Ishikawa (cell line): Measurements from ENCODE around the gene SPRY2.

Source experiments
- CEBPB ChIP-seq: IDR thresholded peaks from 2 replicates; pipeline ENCODE4 v1.6.1; 2012
- CREB1 ChIP-seq: IDR thresholded peaks from 2 replicates; pipeline ENCODE4 v1.6.1; 2012; ENCODE audit warnings: low read depth
- EGR1 ChIP-seq: IDR thresholded peaks from 2 replicates; pipeline ENCODE4 v1.6.1; 2012
- EP300 ChIP-seq: IDR thresholded peaks from 2 replicates; pipeline ENCODE4 v1.6.1; 2012; ENCODE audit warnings: borderline replicate concordance
- FOXM1 ChIP-seq: IDR thresholded peaks from 2 replicates; pipeline ENCODE4 v1.6.1; 2012; ENCODE audit warnings: low read depth, borderline replicate concordance
- NFIC ChIP-seq: IDR thresholded peaks from 2 replicates; pipeline ENCODE4 v1.6.1; 2012
- RAD21 ChIP-seq: IDR thresholded peaks from 2 replicates; pipeline ENCODE4 v1.6.1; 2012; ENCODE audit warnings: low read depth
- TAF1 ChIP-seq: IDR thresholded peaks from 2 replicates; pipeline ENCODE4 v1.6.1; 2012; ENCODE audit warnings: low read depth, mild to moderate bottlenecking
- TCF12 ChIP-seq: IDR thresholded peaks from 2 replicates; pipeline ENCODE4 v1.6.1; 2012; ENCODE audit warnings: low read depth
- TEAD4 ChIP-seq: IDR thresholded peaks from 2 replicates; pipeline ENCODE4 v1.6.1; 2012
- YY1 ChIP-seq: IDR thresholded peaks from 2 replicates; pipeline ENCODE4 v1.6.1; 2012; ENCODE audit warnings: low read depth
- ZBTB7A ChIP-seq: IDR thresholded peaks from 2 replicates; pipeline ENCODE4 v1.6.1; 2012; ENCODE audit warnings: low read depth
- TF ChIP-seq, protein P1 (sequence below): IDR thresholded peaks from 2 replicates; pipeline ENCODE4 v1.6.1; 2012
- TF ChIP-seq, protein P2 (sequence below): IDR thresholded peaks from 2 replicates; pipeline ENCODE4 v1.6.1; 2012; ENCODE audit warnings: low read depth, mild to moderate bottlenecking
- TF ChIP-seq, protein P3 (sequence below): IDR thresholded peaks from 2 replicates; pipeline ENCODE4 v1.6.1; 2012

SPRY2 gene

DNA sequence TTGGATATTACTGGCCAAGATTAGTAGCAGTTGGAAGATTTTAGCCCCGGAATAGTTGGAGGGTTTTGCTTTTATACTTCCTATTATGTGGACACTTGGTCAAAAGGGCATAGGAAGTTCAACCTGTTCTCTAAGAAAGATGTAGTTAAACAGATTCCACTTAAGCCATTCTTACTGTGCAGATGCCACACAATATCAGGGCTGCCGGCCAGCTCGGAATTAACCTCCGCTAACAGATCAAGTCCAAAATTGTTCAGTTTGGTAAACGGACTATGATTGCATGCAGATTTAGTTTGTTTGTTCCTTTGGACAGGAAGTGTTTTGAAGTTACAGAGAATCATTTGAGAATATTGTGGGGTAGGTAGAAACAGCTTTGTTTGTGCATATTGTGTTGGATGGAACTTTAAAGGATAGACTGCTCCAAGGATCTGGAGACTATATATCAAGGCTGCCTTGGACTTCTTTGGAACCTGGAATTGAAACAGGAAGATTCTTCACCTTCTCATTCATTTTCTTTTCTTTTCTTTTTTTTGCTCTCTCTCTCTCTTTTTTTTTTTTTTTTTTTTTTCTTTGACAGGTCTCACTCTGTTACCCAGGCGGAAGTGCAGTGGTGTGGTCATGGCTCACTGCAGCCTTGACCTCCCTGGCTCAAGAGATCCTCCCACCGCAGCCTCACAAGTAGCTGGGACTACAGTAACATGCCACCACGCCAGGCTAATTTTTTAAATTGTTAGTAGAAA is 5.0 kb upstream of the SPRY2 start:
- TF ChIP-seq, protein P1, sequence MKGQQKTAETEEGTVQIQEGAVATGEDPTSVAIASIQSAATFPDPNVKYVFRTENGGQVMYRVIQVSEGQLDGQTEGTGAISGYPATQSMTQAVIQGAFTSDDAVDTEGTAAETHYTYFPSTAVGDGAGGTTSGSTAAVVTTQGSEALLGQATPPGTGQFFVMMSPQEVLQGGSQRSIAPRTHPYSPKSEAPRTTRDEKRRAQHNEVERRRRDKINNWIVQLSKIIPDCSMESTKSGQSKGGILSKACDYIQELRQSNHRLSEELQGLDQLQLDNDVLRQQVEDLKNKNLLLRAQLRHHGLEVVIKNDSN, result no peak
- no peak for TF ChIP-seq CREB1
- no peak for TF ChIP-seq RAD21
- TF ChIP-seq CEBPB, result no peak
- TF ChIP-seq, protein P2, sequence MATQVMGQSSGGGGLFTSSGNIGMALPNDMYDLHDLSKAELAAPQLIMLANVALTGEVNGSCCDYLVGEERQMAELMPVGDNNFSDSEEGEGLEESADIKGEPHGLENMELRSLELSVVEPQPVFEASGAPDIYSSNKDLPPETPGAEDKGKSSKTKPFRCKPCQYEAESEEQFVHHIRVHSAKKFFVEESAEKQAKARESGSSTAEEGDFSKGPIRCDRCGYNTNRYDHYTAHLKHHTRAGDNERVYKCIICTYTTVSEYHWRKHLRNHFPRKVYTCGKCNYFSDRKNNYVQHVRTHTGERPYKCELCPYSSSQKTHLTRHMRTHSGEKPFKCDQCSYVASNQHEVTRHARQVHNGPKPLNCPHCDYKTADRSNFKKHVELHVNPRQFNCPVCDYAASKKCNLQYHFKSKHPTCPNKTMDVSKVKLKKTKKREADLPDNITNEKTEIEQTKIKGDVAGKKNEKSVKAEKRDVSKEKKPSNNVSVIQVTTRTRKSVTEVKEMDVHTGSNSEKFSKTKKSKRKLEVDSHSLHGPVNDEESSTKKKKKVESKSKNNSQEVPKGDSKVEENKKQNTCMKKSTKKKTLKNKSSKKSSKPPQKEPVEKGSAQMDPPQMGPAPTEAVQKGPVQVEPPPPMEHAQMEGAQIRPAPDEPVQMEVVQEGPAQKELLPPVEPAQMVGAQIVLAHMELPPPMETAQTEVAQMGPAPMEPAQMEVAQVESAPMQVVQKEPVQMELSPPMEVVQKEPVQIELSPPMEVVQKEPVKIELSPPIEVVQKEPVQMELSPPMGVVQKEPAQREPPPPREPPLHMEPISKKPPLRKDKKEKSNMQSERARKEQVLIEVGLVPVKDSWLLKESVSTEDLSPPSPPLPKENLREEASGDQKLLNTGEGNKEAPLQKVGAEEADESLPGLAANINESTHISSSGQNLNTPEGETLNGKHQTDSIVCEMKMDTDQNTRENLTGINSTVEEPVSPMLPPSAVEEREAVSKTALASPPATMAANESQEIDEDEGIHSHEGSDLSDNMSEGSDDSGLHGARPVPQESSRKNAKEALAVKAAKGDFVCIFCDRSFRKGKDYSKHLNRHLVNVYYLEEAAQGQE, result no peak
- no peak for TF ChIP-seq TAF1
- no peak for TF ChIP-seq TEAD4

DNA sequence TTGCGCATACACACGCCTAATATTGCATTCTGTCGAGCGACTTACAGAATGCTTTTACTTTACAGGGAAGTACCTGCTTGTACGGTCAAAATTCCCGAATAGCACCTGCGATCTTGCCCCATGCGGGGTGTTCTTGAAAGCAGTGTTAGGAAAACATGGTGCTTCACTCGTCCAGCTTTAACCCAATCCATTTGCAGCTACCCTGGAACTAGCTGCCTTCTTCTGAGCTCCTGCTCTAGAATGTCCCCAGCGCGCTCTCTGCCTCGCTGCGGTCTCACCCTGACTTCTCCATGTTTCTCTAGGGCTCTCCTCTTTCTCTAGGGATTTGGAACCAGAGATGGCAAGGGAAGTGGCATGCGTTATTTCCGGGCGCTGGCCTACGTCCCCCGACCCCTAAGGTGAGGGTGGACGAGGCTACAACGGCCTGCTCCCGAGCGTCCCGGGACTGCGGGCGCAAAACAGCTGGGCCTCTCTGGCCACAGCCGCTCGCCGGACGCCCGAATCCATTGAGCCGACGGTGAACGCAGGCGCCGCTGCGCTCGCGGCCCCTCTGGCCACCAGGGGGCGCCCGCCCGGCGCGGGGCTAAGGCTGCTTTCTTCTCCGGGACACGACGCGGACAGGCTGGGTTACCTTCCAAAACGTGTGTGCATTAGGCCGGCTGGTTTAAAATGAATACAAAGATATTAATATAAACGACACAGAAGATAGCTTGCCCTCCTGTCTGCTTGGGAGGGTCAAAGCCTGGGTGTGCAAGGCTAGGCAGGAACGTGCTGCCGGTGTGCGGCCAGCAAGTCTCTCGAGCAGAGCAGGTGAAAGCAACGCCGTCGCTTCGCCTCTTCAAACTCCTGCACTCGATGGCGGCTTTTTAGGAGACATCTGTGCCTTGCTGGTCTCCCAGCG is 1.8 kb upstream of the SPRY2 start:
- TF ChIP-seq RAD21 (peak; percentile 62), YY1 (0 out of 2 replicates have a peak, but pooled peaks have one; percentile 11), TCF12 (no peak)
- TF ChIP-seq, protein P1, result no peak

DNA sequence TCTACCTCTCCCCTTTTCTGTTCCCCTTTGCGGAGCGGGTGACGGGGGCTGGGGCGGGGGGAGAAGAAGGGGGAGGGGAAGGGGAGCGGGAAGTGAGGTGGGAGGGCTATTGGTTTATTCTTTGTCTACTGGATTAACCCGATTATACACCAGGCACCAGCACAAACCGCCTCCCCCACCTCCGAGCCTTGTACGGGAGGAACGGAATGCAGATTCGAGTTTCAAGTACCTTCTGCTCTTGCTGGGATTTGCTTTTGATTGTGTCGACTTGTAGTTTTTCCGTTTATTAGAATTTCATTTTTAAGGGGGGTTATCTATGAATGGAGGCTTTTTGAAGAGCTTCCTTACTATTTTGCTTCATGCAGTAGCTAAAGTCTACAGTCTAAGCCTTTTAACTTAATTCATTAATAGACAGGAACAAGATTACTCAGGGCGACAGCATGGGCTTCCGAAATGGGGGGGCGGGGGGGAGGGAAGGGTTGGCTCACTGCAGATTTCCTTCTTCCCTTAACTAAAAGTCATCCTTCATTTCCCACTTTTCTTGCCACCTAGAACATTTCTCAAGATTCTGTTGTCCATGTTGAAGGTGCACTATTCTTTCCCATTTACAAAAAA is 937 bp upstream of the SPRY2 start:
- TF ChIP-seq, protein P2, result no peak
- no peak for TF ChIP-seq TCF12
- no peak for TF ChIP-seq YY1
- no peak for TF ChIP-seq NFIC
- TF ChIP-seq TEAD4, result no peak
- no peak for TF ChIP-seq EP300
- no peak for TF ChIP-seq EGR1
- TF ChIP-seq, protein P3, sequence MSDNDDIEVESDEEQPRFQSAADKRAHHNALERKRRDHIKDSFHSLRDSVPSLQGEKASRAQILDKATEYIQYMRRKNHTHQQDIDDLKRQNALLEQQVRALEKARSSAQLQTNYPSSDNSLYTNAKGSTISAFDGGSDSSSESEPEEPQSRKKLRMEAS, result no peak
- TF ChIP-seq FOXM1, result no peak
- no peak for TF ChIP-seq TAF1
- TF ChIP-seq RAD21, result no peak
- no peak for TF ChIP-seq ZBTB7A
- TF ChIP-seq, protein P1, result no peak
- TF ChIP-seq CREB1, result no peak
- no peak for TF ChIP-seq CEBPB

DNA sequence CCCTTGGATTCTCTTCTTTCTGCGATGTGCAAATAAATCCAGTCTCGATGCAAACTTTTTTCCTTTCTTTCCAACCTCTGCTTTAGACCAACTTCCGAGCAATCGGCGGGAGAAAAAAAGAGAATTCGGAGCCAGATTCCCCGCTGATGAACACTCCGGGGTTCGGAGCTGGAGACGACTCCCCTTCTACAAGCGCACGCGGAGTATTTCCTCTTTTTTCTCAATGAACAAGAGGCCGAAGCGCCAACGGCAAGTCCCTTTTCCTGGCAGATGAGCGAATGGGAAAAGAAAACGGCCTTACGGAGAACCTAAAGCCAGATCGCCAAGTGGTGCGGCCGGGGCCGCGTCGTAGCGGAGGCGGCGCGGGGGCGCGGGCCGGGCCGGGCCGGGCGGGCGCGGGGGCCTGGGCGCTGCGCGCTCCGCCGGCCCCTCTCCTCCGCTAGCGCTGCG is 250 bp downstream of the SPRY2 start:
- TF ChIP-seq, protein P3, result no peak
- no peak for TF ChIP-seq YY1
- no peak for TF ChIP-seq TAF1
- no peak for TF ChIP-seq EP300
- TF ChIP-seq ZBTB7A, result no peak
- no peak for TF ChIP-seq EGR1
- no peak for TF ChIP-seq CEBPB
- no peak for TF ChIP-seq CREB1
- TF ChIP-seq TCF12, result no peak
- TF ChIP-seq, protein P1, result no peak
- no peak for TF ChIP-seq FOXM1
- TF ChIP-seq RAD21, result no peak
- TF ChIP-seq TEAD4, result no peak
